ENCODE results near the gene IQSEC1. TPM values are rescaled to one million over a fixed set of nuclear protein-coding genes. Genes with fewer than 3 reads are reported as not detected.

The IQSEC1 gene
- total and polyA plus RNA-seq, 10 of the 15 experiments (the other 5 are each of a cell fraction or from before 2014, with no cell fraction given): 0.92 to 55.2 (median 8.5) TPM

DNA sequence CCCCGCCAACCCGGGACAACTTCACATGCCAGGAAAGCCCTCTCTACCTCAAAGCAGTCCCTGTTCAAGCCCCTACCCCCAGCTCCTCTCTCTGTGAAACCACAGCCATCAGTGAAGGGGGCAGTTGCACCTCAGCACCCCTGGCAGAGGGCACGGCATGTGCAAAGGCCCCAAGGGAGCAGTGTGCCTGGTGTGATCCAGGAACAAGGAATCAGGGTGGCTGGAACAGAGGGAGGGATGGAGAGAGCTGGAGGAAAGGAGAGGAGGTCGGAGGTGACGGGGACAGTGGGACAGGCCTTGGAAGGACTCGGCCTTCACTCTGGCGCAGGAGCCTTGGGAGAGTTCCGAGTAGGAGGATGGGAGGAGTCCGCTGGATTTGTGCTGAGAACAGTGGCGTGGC lies 26.5 kb upstream of the IQSEC1 start:
- RAD21 ChIA-PET (ENCODE audit: unreplicated experiment): interaction anchor here (1.1 kb wide), 1 partner anchor 352 kb away, joined by 3 read pairs; no protein-coding TSS in a partner anchor

More for the DNA sequence above, 26.5 kb upstream of the IQSEC1 start:
- CTCF ChIA-PET: interaction anchor here (0.6 to 1.2 kb wide), 2 partner anchors 353 to 1552 kb away, joined by 3 to 4 read pairs; partner anchors contain the start of gene CCDC174
- TF ChIP-seq EZH2 (IDR thresholded peaks at IDR 0.05; ENCODE audit: borderline replicate concordance, control insufficient read depth, low read depth, low read length): no peak
- no peak for TF ChIP-seq EED (IDR thresholded peaks at IDR 0.05; ENCODE audit: low read depth)
- TF ChIP-seq, protein P1, sequence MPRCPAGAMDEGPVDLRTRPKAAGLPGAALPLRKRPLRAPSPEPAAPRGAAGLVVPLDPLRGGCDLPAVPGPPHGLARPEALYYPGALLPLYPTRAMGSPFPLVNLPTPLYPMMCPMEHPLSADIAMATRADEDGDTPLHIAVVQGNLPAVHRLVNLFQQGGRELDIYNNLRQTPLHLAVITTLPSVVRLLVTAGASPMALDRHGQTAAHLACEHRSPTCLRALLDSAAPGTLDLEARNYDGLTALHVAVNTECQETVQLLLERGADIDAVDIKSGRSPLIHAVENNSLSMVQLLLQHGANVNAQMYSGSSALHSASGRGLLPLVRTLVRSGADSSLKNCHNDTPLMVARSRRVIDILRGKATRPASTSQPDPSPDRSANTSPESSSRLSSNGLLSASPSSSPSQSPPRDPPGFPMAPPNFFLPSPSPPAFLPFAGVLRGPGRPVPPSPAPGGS (IDR thresholded peaks at IDR 0.05; ENCODE audit: borderline replicate concordance, insufficient read depth, low read depth, low read length, poor library complexity, severe bottlenecking): no peak
- no peak for TF ChIP-seq FOXM1 (IDR thresholded peaks at IDR 0.05; ENCODE audit: low read depth, low read length)
- no peak for TF ChIP-seq DPF2 (IDR thresholded peaks at IDR 0.05)
- TF ChIP-seq, protein P2, sequence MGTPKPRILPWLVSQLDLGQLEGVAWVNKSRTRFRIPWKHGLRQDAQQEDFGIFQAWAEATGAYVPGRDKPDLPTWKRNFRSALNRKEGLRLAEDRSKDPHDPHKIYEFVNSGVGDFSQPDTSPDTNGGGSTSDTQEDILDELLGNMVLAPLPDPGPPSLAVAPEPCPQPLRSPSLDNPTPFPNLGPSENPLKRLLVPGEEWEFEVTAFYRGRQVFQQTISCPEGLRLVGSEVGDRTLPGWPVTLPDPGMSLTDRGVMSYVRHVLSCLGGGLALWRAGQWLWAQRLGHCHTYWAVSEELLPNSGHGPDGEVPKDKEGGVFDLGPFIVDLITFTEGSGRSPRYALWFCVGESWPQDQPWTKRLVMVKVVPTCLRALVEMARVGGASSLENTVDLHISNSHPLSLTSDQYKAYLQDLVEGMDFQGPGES (IDR thresholded peaks at IDR 0.05): no peak
- TF ChIP-seq KAT2A (conservative IDR thresholded peaks at IDR 0.05; ENCODE audit: control insufficient read depth, low read depth, low read length): no peak
- no peak for TF ChIP-seq PAX5 (IDR thresholded peaks at IDR 0.05; ENCODE audit: borderline replicate concordance, low read depth, low read length)
- TF ChIP-seq, protein P3, sequence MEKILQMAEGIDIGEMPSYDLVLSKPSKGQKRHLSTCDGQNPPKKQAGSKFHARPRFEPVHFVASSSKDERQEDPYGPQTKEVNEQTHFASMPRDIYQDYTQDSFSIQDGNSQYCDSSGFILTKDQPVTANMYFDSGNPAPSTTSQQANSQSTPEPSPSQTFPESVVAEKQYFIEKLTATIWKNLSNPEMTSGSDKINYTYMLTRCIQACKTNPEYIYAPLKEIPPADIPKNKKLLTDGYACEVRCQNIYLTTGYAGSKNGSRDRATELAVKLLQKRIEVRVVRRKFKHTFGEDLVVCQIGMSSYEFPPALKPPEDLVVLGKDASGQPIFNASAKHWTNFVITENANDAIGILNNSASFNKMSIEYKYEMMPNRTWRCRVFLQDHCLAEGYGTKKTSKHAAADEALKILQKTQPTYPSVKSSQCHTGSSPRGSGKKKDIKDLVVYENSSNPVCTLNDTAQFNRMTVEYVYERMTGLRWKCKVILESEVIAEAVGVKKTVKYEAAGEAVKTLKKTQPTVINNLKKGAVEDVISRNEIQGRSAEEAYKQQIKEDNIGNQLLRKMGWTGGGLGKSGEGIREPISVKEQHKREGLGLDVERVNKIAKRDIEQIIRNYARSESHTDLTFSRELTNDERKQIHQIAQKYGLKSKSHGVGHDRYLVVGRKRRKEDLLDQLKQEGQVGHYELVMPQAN (conservative IDR thresholded peaks at IDR 0.05): no peak
- no peak for TF ChIP-seq NFIC (IDR thresholded peaks at IDR 0.05; ENCODE audit: low read depth, low read length)
- no peak for TF ChIP-seq SMAD1 (IDR thresholded peaks at IDR 0.05; ENCODE audit: low read depth, partially characterized antibody)
- TF ChIP-seq TCF12 (IDR thresholded peaks at IDR 0.05; ENCODE audit: low read depth, low read length): no peak
- TF ChIP-seq, protein P4, sequence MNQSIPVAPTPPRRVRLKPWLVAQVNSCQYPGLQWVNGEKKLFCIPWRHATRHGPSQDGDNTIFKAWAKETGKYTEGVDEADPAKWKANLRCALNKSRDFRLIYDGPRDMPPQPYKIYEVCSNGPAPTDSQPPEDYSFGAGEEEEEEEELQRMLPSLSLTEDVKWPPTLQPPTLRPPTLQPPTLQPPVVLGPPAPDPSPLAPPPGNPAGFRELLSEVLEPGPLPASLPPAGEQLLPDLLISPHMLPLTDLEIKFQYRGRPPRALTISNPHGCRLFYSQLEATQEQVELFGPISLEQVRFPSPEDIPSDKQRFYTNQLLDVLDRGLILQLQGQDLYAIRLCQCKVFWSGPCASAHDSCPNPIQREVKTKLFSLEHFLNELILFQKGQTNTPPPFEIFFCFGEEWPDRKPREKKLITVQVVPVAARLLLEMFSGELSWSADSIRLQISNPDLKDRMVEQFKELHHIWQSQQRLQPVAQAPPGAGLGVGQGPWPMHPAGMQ (IDR thresholded peaks at IDR 0.05; ENCODE audit: borderline replicate concordance): no peak
- no peaks in the 10 kb centered on the region for H3K79me2 ChIP-seq (ENCODE audit: control insufficient read depth, insufficient read depth, low read length)
- H3K27me3 ChIP-seq (replicated peaks in 1 of 2; ENCODE audit: control insufficient read depth in 2 of 2, insufficient read depth in 2 of 2, low read length in 1 of 2): no peaks in the 10 kb centered on the region
- ATAC-seq: no peak
- SMC1A ChIA-PET (ENCODE audit: uncharacterized antibody, unreplicated experiment): no interaction called here
- POLR2A ChIA-PET: no interaction called here
- H3K4me2 ChIP-seq (ENCODE audit: control insufficient read depth, insufficient read depth): no peak overlapping the region
- FAIRE-seq: no peak
- peaks cover 3% of the 10 kb centered on the region; the same call in 1 of the 2 replicates for H3K4me1 ChIP-seq (ENCODE audit: control insufficient read depth, insufficient read depth, low read length)
- H2AFZ ChIP-seq (ENCODE audit: control insufficient read depth, low read depth, low read length): no peak overlapping the region
- intact Hi-C loops (cut with micrococcal nuclease; ENCODE audit: unreplicated experiment): loop anchor here (10.0 kb wide), 1 partner anchor 235 kb away; no protein-coding TSS in a partner anchor
- H3K36me3 ChIP-seq (ENCODE audit: control insufficient read depth in 2 of 2, insufficient read depth in 2 of 2, low read length in 1 of 2): no peaks in the 10 kb centered on the region
- WGBS (ENCODE audit: insufficient coverage, insufficient replicate concordance, low lambda C conversion rate, missing lambda C conversion rate): 3% methylated on average over 3 of the region's 10 CpGs
- H3K9me3 ChIP-seq (replicated peaks; ENCODE audit: control insufficient read depth, insufficient read depth, low read length): no peaks in the 10 kb centered on the region
- no peak overlapping the region for H3K27ac ChIP-seq (ENCODE audit: control insufficient read depth, insufficient read depth)
- BruUV-seq (replicated peaks): no TSS peak
- H3K9ac ChIP-seq (ENCODE audit: control insufficient read depth, insufficient read depth, low read length): no peak overlapping the region
- DNase-seq (ENCODE audit: low read depth, low spot score): no peak
- no peak overlapping the region for H3K4me3 ChIP-seq
- no peaks in the 10 kb centered on the region for H4K20me1 ChIP-seq (ENCODE audit: control insufficient read depth, insufficient read depth)
- in situ Hi-C loops (cut with MboI): no loop called here

Measured in GM12878 (cell line).